HepG2 (cell line): ENCODE measurements around the gene IL4I1. TPM values are rescaled to one million over a fixed set of nuclear protein-coding genes. Genes with fewer than 3 reads are reported as not detected.

Source experiments
- ATAC-seq: fragments of 200-7000 bp; cut with Tn5 transposase; 3 replicates; pipeline ENCODE4 v1.9.1; 2020; ENCODE audit warnings: mild to moderate bottlenecking, moderate library complexity
- BruUV-seq: library from RNA; stranded (reverse); fragments of 400-500 nt; replicated peaks from 2 replicates; lab custom pipeline; 2021; lab: Mats Ljungman, UMichigan
- CTCF ChIA-PET: fragments of 300-600 bp; formaldehyde crosslinking; extraction: SDS; loops from one replicate; lab custom pipeline; 2021; ENCODE audit warnings: low total read pairs, inconsistent platforms, low intra/inter-chr PET ratio; lab: Yijun Ruan, JAX
- POLR2A ChIA-PET: fragments of 350-600 bp; sonication (Branson Sonifier 250); formaldehyde crosslinking; loops from one replicate; lab custom pipeline; 2020; ENCODE audit warnings: antibody characterized with exemption, inconsistent platforms; lab: Yijun Ruan, JAX
- DNase-seq: peaks from one replicate; pipeline ENCODE4 v3.0.0-alpha.2; 2015; ENCODE audit warnings: low spot score
- FAIRE-seq: peaks from 3 replicates; lab custom pipeline; 2011; peaks lifted over from hg19 to GRCh38; lab: Jason Lieb, UNC
- H2AFZ ChIP-seq: one replicate; pipeline ENCODE4 v1.6.1; 2011; ENCODE audit warnings: low read length, inconsistent platforms
- H3K27ac ChIP-seq: fragments of 300-600 bp; 3 replicates; pipeline ENCODE4 v1.8.0; 2011; ENCODE audit warnings: mixed run types, mild to moderate bottlenecking, mixed read lengths, low read length, inconsistent platforms; ENCODE audit not compliant: insufficient read depth; ENCODE audit errors: extremely low read length
- H3K27me3 ChIP-seq, 2 experiments: fragments of 200-600 bp in 1 of 2; 2 replicates in 1 of 2; 3 replicates in 1 of 2; pipeline versions ENCODE4 v1.6.0 to v1.8.0; 2011; ENCODE audit warnings: low read length in 2 of 2, mild to moderate bottlenecking in 2 of 2, moderate library complexity in 2 of 2, inconsistent platforms in 1 of 2; ENCODE audit not compliant: insufficient read depth in 2 of 2, control insufficient read depth in 1 of 2
- H3K36me3 ChIP-seq, 2 experiments: fragments of 200-600 bp in 1 of 2; replicated peaks in 1 of 2; 2 replicates in 1 of 2; 3 replicates in 1 of 2; pipeline versions ENCODE4 v1.5.1 to v1.8.0; 2011; ENCODE audit warnings: low read length in 2 of 2, inconsistent platforms in 1 of 2; ENCODE audit not compliant: insufficient read depth in 2 of 2, control insufficient read depth in 1 of 2
- H3K4me1 ChIP-seq: 2 replicates; pipeline ENCODE4 v1.5.1; 2012; ENCODE audit warnings: low read length, inconsistent platforms; ENCODE audit not compliant: insufficient read depth
- H3K4me2 ChIP-seq: 2 replicates; pipeline ENCODE4 v1.6.0; 2011; ENCODE audit warnings: low read depth, low read length, inconsistent platforms
- H3K4me3 ChIP-seq, 3 experiments: fragments of 200-600 bp in 1 of 3; sonication (generic), shearing (Covaris generic) in 1 of 3; replicated peaks in 1 of 3; 2 replicates each; pipeline ENCODE4 v1.5.1; 2011 to 2016; ENCODE audit warnings: low read length in 3 of 3, inconsistent platforms in 2 of 3, low read depth in 2 of 3, mild to moderate bottlenecking in 2 of 3, control low read depth in 1 of 3, mixed read lengths in 1 of 3; ENCODE audit not compliant: insufficient read depth in 1 of 3
- H3K79me2 ChIP-seq: one replicate; pipeline ENCODE4 v1.6.1; 2011; ENCODE audit warnings: low read length, inconsistent platforms; ENCODE audit not compliant: insufficient read depth
- H3K9ac ChIP-seq: 2 replicates; pipeline ENCODE4 v1.6.0; 2011; ENCODE audit warnings: mild to moderate bottlenecking, low read depth, low read length, inconsistent platforms; ENCODE audit not compliant: insufficient read depth
- H3K9me3 ChIP-seq: 2 replicates; pipeline ENCODE4 v1.5.1; 2012; ENCODE audit warnings: mild to moderate bottlenecking, low read length
- H4K20me1 ChIP-seq: 2 replicates; pipeline ENCODE4 v1.6.0; 2011; ENCODE audit warnings: inconsistent platforms, mild to moderate bottlenecking, low read length, moderate library complexity; ENCODE audit not compliant: insufficient read depth
- BRF2 ChIP-seq: sonication (generic); formaldehyde crosslinking; IDR thresholded peaks from 2 replicates; pipeline ENCODE4 v1.8.1; 2022; ENCODE audit warnings: mild to moderate bottlenecking, missing genetic modification reagents
- FOXK1 ChIP-seq: sonication (generic); formaldehyde crosslinking; IDR thresholded peaks from 2 replicates; pipeline ENCODE4 v1.4.0; 2020; ENCODE audit warnings: low read depth, missing genetic modification reagents, borderline replicate concordance
- POGK ChIP-seq: sonication (generic); formaldehyde crosslinking; conservative IDR thresholded peaks from 2 replicates; pipeline ENCODE4 v1.8.0; 2022; ENCODE audit warnings: mild to moderate bottlenecking, moderate library complexity, missing genetic modification reagents
- SIN3A ChIP-seq: IDR thresholded peaks from 2 replicates; pipeline ENCODE4 v1.6.1; 2011; ENCODE audit warnings: low read depth, mild to moderate bottlenecking, control low read depth, low read length, borderline replicate concordance
- TBX2 ChIP-seq: sonication (generic); formaldehyde crosslinking; IDR thresholded peaks from 2 replicates; pipeline ENCODE4 v1.5.0; 2020; ENCODE audit warnings: missing genetic modification reagents, mild to moderate bottlenecking, borderline replicate concordance
- YEATS2 ChIP-seq: sonication (generic); formaldehyde crosslinking; IDR thresholded peaks from 2 replicates; pipeline ENCODE4 v1.4.0; 2020; ENCODE audit warnings: missing genetic modification reagents, borderline replicate concordance
- ZBTB21 ChIP-seq: sonication (generic); formaldehyde crosslinking; IDR thresholded peaks from 2 replicates; pipeline ENCODE4 v1.4.0; 2020; ENCODE audit warnings: missing genetic modification reagents
- ZBTB37 ChIP-seq: sonication (generic); formaldehyde crosslinking; IDR thresholded peaks from 2 replicates; pipeline ENCODE4 v1.4.0; 2020; ENCODE audit warnings: mild to moderate bottlenecking, missing genetic modification reagents
- ZBTB49 ChIP-seq: sonication (generic); formaldehyde crosslinking; IDR thresholded peaks from 2 replicates; pipeline ENCODE4 v1.4.0; 2020; ENCODE audit warnings: missing genetic modification reagents, borderline replicate concordance
- ZNF782 ChIP-seq: sonication (generic); formaldehyde crosslinking; IDR thresholded peaks from 2 replicates; pipeline ENCODE4 v1.4.0; 2020; ENCODE audit warnings: missing genetic modification reagents, mild to moderate bottlenecking, borderline replicate concordance
- ZSCAN30 ChIP-seq: sonication (generic); formaldehyde crosslinking; IDR thresholded peaks from 2 replicates; pipeline ENCODE4 v1.5.0; 2020; ENCODE audit warnings: mild to moderate bottlenecking, missing genetic modification reagents
- WGBS: methylation state at CpG from one replicate; pipeline ENCODE4 v1.1.6; 2017; ENCODE audit warnings: low lambda C conversion rate; 5-methylcytosine and 5-hydroxymethylcytosine counted together
- in situ Hi-C: cut with HindIII; loops from 2 replicates; pipeline ENCODE4 v1.10.0; 2017; ENCODE audit warnings: low pct_unique_long_range_greater_than_20kb; ENCODE audit not compliant: extremely low pct_ligation_motif_present
- intact Hi-C: fragments of 100-400 bp; cut with micrococcal nuclease; formaldehyde crosslinking; loops from one replicate; pipeline ENCODE4 v1.10.0; 2022; ENCODE audit not compliant: unreplicated experiment
- polyA plus RNA-seq, 8 experiments: library from polyadenylated mRNA; depleted of rRNA in 3 of 8; stranded (reverse) in 7 of 8; unstranded in 1 of 8; fragments of >200 nt; fragmentation: Illumina TruSeq in 4 of 8; extraction: Trizol in 4 of 8; gene quantifications; 2 replicates each; pipeline versions ENCODE4 v1.2.1 to v1.2.3, GENCODE V29; 2011 to 2016; ENCODE audit warnings: low read depth in 4 of 8, missing spikeins in 1 of 8, mixed read lengths in 1 of 8; ENCODE audit not compliant: insufficient read depth in 1 of 8
- total RNA-seq, 5 experiments: library from RNA; depleted of rRNA; stranded (reverse); fragments of >200 nt; fragmentation: Illumina TruSeq; extraction: Trizol; gene quantifications; 2 replicates each; pipeline ENCODE4 v1.2.3, GENCODE V29; 2016; ENCODE audit warnings: low read depth in 1 of 5

IL4I1 gene
- total and polyA plus RNA-seq, 2 of the 13 experiments (the other 11 are each of a cell fraction or from before 2014, with no cell fraction given), result not detected

DNA sequence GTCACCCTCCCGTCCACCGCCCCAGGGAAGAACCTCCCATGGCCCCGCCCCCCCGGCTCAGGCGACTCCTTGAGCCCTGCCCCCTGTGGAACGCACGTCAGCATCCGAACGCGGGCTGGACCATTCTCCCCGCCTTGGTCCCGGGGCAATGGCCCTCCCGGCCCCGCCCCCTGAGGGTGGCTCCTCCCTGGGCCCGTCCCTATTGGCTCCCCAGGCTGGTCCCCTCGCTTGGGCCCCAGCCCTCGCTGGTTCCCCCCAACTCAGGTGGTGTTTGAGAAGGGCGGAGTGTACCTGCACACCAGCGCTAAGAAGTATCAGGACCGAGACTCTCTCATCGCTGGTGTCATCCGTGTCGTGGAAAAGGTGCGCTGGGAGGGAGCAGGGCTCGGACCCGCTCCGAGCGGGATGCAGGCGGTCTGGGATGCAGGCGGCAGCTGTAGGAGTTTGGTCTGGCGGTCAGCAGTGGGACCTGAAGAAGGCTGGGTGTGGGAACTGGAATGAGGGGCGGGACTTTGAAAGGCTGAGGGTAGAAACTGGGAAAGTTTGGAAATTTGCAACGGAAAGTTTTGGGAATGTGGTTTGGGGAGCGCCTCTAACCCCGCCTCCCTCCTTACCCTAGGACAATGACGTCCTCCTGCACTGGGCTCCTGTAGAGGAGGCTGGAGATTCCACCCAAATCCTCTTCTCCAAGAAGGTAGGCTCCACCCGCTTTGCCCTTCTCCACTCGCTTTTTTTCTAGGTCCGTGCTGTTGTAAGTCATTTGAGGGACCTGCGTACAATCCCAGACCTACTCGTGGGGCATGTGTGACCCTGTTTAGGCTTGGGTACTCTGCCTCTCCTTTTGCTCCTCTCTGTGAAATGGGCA, 18.6 kb downstream of the IL4I1 start (continued):
- TF ChIP-seq SIN3A, result peak; percentile 57; the same call in 1 of the 2 replicates
- TF ChIP-seq ZBTB37 (CRISPR knock-in tag), result peak; percentile 39; the same call in 1 of the 2 replicates
- TF ChIP-seq YEATS2 (CRISPR knock-in tag), result peak; percentile 21; the same call in 1 of the 2 replicates
- peak; percentile 48; the same call in 1 of the 2 replicates for TF ChIP-seq POGK (CRISPR knock-in tag)
- TF ChIP-seq, all 625 proteins: peak for 69

DNA sequence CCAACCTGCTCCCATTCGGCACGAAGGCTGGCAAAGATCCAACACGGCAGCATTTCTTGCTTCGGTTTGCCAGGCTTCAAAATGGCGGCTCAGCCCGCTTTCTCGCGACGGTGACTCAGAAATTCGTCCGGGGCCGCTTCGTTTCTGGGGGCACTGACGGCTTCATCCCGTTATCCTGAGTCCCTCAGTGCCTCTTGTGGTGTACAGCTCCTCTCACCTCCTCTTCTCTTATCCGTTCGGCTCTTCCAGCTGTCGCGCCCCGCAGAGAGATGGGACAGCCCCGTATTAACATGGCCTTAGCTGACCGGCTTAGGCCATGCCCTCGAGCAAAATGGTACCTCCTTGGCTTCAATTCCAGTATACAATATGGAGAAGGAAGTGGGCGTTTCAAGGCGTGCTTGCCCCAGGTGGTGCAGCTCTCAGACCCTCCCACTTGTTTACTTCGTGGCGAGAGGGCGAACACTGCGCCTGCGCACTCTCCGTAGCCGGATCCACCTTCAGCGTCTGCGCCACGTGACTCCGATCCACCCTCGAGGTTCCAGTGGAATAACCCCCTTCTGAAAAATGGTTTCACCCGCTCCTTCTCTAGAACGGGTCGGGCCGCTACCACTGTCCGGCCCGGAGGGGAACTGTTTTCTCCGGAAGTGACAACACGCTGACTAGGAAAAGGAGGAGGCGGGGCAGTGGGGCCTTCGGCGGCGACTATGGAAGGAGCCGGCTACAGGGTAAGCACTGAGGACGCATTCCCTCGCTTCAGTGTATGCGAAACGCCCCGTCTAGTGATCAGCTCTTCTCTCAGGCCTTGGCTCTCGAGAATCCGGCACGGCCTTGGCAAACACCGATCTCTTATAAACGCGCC, 19.4 kb downstream of the IL4I1 start, which contains the start of the genes AKT1S1 and TBC1D17:
Gene AKT1S1, minus strand, starts transcription at position 336 of the 859 bp plus-strand sequence. CDS start 4,060 bp downstream, outside the sequence.
Gene TBC1D17, plus strand, starts transcription at position 683 of the 859 bp plus-strand sequence. Its CDS starts 22 bp downstream, at position 705.
- peak; percentile 99 for DNase-seq
- peak within 1 kb of the TSS; percentile 99 for H3K27ac ChIP-seq
- H3K4me1 ChIP-seq, result peaks cover 31% of the 10 kb centered on the region
- peak within 1 kb of the TSS; percentile 91 for H3K4me2 ChIP-seq
- intact Hi-C loops, result no loop called here
- ChIA-PET CTCF (no interaction called here), POLR2A (interaction anchor here (0.6 to 3.3 kb wide), 14 partner anchors 8 to 398 kb away, joined by 3 to 21 read pairs (median 6); partner anchors contain the start of genes AP2A1, ATF5, NUP62 and PNKP)
- WGBS, result 1% methylated on average over 41 of the region's 61 CpGs
- no peaks in the 10 kb centered on the region; a peak in 1 of 5 replicates for H3K27me3 ChIP-seq
- ATAC-seq, result peak; percentile 80
- peak within 1 kb of the TSS; percentile 97 for H3K9ac ChIP-seq
- peaks cover 13 to 40% of the 10 kb centered on the region in 2 experiments; a peak in 4 of 5 replicates for H3K36me3 ChIP-seq
- FAIRE-seq, result peak; percentile 95
- peak within 1 kb of the TSS; percentile 77 to 99 (median 97) for H3K4me3 ChIP-seq
- BruUV-seq, result no TSS peak
- peak within 1 kb of the TSS; percentile 89 for H2AFZ ChIP-seq
- H3K79me2 ChIP-seq, result peaks cover 38% of the 10 kb centered on the region
- in situ Hi-C loops, result no loop called here
- H4K20me1 ChIP-seq, result peaks cover 5% of the 10 kb centered on the region; the same call in 1 of the 2 replicates
- no peaks in the 10 kb centered on the region for H3K9me3 ChIP-seq
- TF ChIP-seq ZNF782 (0 out of 2 replicates have a peak, but pooled peaks have one; percentile 19), BRF2 (CRISPR knock-in tag) (no peak), ZSCAN30 (CRISPR knock-in tag) (no peak; the same call in 1 of the 2 replicates), FOXK1 (CRISPR knock-in tag) (peak; percentile 100), ZBTB49 (no peak), TBX2 (0 out of 2 replicates have a peak, but pooled peaks have one; percentile 47), ZBTB21 (CRISPR knock-in tag) (no peak; the same call in 1 of the 2 replicates)
